Stimulated activated CD4-positive, alpha-beta T cell treated with anti-CD3 and anti-CD28 coated beads, Interleukin-1b, Interleukin-23, amount 100 ng/mL, for 24 hours (primary cell): Measurements from ENCODE around the gene FAM156A.
"Not testable (repeated sequence)": the region's sequence is repeated elsewhere in the genome, so short reads cannot be mapped to it uniquely, and the experiment has no call there.

Source experiments
- DNase-seq, 4 experiments: peaks; one replicate each; pipeline ENCODE4 v3.0.0-alpha.2; 2020; ENCODE audit warnings: low read depth in 4 of 4, low spot score in 1 of 4

FAM156A gene

DNA sequence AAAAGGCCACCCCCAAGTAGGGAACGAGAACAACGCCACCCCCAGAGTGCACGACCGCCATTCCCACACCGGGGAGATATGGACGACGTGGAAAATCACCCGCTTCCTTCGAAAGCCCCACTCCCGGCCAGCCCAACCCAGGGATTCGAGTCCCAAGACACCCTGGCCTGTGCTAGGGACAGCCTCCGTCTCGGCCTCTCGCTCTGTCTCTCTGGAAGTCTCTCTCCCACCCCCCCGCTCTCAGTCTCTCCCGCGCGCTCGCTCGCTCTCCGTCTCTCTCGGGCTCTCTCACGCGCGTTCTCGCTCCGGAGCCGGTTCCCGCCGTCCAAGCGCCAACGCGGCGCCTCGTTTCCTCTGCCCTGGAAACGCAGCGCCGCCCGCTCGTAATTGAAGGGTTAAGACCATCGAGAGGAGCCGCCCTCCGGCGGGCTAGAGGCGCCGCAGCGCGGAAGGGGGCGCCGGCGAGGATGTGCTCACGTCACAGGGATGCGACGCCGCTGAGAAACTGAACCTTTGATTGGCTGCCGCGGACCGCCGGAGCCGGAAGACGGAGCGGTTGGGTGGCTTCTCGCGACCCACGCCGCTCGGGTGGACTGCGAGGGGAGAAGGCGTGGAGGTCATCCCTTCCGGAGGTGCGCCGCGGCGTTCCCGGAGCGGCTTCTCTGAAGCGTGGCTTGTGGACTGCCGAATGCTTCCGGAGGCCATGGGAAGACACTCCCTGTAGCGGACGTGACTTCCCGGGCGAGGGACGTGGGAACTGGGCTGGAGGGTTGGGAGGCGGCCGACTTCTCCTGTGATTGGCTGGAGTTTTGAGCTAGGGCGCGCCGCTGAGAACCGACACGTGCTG lies at the start of gene FAM156A:
TSS of gene FAM156A (minus strand) at position 406 of the 847 bp plus-strand sequence. CDS start 9,930 bp downstream, outside the sequence.
- DNase-seq: not testable (repeated sequence)

GRCh38 chrX:53005327-53005726 lies 47.0 kb upstream of the FAM156A start:
- no peak for DNase-seq

DNA sequence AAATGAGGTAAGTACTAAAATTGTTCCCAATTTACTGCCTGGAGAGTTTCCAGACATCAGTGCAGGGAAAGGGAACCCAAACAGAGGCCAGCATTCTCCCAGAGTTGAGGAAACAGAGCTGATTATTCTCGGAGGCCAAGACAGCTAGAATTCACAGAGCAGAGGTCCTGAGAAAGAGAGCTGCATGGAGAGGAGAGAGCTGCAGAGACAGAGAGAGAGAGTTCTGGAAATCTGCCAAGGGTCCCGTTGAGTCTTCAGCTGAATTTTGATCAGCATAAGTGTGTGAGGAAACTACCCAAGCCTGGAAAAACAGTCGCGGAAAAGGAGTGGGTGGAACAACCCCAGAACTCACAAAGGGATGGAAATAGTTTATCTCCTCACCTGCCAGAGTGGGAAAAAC lies 46.5 kb upstream of the FAM156A start:
- no peak for DNase-seq

DNA sequence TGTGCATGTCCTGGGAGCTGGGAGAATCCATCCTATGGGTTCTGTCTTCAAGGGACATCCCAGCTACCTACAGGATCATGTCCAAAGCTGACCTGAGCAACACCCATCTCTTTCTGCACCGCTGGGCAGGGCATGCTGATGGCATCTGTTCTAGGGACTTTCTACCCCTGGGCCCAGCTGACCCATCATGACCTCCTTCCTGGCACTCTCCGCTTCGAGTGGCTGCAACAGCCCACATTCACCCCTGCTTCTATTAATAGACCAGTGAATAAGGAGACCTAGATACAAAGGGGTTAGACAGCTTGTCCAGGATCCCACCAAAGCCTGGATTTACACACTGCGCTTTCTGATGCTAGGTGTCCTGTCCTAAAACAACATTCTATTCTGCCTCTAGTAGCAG lies 45.7 kb upstream of the FAM156A start:
- DNase-seq: no peak

DNA sequence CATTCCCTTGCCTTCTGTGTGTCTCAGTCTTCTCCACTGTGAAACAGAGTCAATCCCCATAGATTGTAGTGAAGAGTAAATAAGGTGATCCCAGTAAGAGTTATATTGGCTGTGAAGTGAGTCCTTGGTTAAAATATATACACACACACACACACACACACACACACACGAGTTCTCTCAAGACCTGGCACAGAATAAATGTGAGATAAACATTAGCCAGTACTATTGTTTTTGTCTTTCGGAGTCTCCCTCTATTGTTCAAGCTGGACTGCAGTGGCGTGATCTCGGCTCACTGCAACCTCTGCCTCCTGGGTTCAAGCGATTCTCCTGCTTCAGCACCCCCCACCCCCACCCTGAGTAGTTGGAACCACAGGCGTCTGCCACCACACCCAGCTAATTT lies 44.8 kb upstream of the FAM156A start:
- DNase-seq: no peak

DNA sequence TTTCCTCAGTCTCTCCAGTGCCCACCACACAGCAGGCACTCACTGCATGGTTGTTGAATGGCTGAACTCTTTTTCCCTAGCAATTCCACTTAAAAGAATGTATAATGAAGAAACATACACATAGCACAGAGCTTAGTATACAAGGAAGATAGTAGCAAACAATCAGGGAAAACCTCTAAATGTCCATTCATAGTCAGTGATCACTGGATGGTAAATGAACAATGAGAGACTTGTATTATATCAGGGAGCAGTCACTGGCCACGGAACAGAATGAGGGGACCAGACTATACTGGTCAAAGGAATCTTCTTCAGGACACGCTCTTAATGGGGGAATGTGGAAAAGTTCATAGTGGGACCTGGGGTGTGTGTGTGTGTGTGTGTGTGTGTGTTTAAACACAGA lies 43.6 kb upstream of the FAM156A start:
- no peak for DNase-seq

DNA sequence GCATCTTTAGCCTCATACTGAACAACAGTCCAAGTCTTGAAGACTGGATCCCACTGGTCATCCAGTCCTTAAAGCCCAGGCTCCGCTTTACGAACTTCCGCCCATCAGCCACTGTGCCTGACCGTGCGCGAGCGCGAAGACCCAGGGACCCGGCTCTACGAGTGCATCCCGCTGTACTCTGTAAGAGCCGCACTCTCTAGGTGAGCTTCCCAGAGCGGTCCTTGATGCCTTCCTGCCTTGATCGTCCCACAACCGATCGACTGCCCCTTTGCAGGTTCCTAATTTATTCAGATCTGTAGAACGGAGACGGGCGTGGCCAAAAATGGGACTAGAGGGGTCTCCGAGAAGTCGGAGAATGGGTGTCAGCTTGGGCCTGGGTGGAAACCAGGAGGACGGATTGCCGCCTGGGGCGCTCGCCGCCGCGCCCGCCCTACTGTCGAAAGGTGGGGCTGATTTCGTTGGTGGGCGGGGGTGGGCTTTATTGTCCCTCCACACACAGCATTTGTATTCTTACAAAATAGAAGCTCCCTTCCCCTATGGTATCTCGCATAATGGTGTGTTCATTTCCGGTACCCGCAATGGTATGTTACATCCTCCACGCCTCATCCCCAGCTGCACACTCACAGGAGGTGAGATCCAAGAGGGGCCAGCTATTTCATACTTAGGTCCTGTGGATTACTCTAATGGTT lies 42.3 kb upstream of the FAM156A start:
- DNase-seq: no peak

- DNase-seq: no peak
These were observed 37.6 kb upstream of the FAM156A start for GRCh38 chrX:52995987-52996331.

GRCh38 chrX:52995135-52995986 lies 37.0 kb upstream of the FAM156A start:
- DNase-seq: peak; percentile 53 to 87 (median 70)

- no peak for DNase-seq
These were observed 32.5 kb upstream of the FAM156A start for GRCh38 chrX:52990848-52991247.

DNA sequence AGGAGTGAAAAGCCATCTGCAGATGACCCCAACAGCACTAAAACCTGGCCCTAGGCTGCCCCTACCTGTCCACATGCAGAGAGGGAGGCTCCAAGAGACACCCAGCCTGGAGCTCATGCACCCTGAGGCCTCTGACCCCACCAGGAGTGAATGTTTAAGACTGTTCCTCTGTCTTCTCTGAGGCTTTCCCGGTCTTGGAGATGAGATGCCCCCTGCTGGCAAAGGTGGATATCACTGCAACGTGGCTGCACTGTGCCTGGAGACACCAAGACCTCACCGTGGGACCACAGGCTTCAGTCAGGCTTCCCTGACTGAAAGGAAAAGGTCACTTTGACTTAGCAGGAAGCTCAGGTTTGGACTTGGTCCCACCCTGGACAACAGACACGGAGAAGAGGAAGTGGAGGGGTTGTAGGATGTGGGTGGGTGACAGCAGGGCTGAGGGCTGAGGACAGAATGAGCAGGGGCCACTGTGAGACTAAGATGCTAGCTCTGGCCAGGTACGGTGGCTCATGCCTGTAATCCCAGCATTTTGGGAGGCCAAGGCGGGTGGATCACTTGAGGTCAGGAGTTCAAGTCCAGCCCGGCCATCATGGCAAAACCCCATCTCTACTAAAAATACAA lies 31.8 kb upstream of the FAM156A start:
- DNase-seq: peak in 3 of 4 experiments; percentile 34 to 38 (median 35)

DNA sequence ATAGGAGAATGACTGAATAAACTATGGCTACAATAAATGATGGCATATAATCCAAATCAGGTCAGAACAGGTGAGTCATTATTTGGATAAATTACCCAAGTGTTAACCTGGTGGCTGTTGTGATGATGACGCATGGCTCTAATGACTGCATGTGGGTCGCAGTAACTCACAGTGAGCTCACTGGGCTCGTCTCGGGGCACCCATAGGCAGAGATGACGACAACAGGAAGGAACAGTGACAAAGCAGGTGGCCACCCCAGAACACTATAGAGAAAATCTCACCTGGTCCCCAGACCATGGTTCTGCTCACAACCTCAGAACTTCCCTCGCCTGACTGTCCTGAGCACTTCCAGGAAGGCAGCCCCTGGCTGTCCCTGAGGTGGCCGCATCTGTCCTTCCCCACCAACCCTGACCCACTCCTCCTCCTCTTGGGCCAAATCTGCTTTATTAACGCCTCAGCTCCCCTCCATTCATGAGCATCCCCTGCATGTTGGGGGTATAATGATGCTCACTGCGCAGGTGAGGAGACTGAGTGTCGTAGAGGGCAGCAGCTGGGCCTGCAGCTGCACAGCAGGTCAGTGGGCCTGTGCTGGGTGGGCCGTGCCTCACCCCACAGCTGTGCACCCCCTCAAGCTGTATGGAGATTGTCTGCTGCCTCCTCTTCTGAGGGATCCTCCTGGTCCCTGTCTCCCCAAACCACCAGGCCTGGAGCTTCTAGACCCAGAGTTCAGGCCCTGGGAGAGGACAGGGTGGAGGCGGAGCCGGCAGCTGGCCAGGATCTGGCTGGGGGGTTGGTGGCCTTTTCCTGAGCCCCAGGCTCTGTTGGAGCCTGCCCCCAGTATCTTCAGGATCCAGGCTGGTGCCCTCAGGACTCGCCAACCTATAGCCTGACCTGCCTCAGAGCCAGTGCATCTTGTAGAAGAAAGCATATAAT lies 30.9 kb upstream of the FAM156A start:
- no peak for DNase-seq

- no peak for DNase-seq
These were observed 25.1 kb upstream of the FAM156A start for GRCh38 chrX:52983321-52984000.

DNA sequence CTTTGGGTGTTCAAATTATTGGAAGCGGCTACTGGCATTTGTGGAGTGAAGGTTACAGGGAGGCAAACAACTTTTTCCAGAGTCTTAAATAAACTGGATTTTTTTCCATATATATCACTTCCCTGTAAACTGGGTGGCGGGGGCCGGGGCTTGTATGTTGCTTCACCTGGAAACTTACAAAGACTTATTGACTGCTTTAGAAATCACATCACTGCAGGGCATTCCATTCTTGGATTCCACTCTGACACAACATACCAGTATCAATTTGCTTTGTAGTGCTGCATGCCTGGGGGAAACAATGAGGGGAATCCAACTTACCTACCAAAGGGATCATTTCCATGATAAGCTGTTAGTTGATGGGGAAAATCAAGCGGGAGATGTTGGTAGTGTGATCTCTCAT lies 21.7 kb upstream of the FAM156A start:
- DNase-seq: no peak

GRCh38 chrX:52979568-52979967 lies 21.2 kb upstream of the FAM156A start:
- no peak for DNase-seq

DNA sequence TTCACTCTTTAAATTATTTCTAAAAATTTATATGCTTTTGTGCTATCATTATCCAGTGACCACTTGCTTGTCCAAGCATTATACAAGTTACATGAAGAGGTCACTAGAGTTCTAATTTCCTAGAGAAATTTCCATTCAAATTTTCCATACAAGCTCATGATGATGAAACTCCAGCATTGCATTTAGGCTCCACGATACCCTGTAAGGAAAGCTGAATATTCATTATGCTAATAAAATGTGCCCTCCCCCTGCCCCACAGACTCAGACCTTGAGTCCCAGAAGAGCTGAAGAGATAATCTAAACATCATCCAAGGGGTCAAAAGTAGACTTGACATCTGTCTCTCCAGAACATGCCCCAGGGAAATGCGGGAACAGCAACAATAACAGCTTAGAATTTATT lies 19.6 kb upstream of the FAM156A start:
- DNase-seq: no peak

GRCh38 chrX:52975576-52975975 lies 17.3 kb upstream of the FAM156A start:
- DNase-seq: not testable (repeated sequence)

DNA sequence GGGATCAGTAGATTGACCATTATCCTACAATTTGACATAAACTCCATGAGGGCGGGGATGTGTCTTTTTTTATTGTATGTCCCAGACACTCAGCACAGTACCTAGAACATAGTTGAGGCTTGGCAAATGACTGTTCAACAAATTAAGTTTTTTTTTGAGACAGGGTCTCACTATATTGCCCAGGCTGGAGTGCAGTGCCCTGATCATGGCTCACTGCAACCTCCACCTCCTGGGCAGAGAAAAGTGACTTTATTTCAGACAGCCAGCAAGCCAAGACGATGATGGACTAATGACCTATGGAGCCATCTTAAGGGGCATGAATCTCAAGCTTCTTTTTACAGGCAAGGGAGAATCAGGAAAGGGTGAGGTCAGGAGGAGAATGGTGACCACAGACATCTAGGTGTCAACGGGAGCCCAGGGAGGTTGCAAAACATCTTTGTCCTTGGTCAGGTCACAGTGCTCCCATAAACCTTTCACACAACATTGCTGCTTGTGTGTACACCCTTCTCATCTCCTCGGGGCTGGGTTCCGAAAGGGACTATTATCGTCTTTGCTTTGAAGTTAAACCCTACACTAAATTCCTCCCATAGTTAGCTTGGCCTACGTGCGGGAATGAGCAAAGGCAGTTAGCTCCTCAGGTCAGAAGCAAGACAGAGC lies 16.1 kb upstream of the FAM156A start:
- DNase-seq: not testable (repeated sequence)

- DNase-seq: not testable (repeated sequence)
These were observed 9.6 kb upstream of the FAM156A start for GRCh38 chrX:52967922-52968321.
